ENCODE data around the gene VSIG4. TPM values are rescaled to one million over a fixed set of nuclear protein-coding genes. Genes with fewer than 3 reads are reported as not detected.

VSIG4 gene
- total RNA-seq, 1 donor from 2014 or later = 8.1 TPM

DNA sequence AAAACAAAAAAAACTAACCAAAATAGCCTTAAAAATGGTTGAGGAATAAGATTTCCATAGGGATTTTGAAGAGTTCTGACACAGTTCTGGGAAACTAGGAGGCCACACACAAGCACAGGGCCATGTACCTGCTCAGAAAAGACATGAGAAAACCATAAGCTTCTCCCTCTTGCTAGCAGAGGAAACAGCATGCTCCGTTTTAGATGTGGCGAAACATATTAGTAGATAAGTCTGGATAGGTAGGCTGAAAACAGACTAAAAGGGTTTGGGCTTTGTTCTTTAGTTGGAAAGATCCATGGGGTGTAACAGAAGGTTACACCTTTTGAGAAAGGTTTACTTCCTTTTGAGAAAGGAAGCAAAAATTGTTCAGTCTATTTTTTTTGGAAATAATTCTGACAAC lies 10.9 kb downstream of the VSIG4 start:
- DNase-seq (ENCODE audit: low spot score) = no peak
- intact Hi-C loops (cut with DNase I) = no loop called here

DNA sequence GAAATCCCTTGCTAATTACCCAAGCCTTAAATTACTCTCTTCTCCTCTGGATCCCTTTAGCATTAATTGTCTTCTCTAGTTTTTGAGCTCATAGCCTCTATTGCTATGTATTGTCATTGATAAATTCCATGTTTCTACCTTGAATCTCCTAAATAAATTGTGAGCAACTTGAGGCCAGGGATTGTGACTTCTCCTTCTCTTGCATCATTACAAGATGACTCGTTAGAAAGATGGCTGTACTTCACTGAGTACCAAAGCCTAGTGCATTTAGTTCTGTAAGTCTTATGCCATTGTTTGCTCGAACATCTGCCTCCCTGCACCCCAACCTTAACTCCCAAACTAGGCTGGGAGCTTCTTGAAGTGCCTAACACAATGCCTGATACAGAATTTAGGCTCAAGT lies 15.3 kb downstream of the VSIG4 start:
- intact Hi-C loops (cut with DNase I) = no loop called here
- no peak for DNase-seq (ENCODE audit: low spot score)

GRCh38 chrX:66024092-66024467 lies 15.8 kb downstream of the VSIG4 start:
- intact Hi-C loops (cut with DNase I) = no loop called here
- DNase-seq (ENCODE audit: low spot score) = no peak

DNA sequence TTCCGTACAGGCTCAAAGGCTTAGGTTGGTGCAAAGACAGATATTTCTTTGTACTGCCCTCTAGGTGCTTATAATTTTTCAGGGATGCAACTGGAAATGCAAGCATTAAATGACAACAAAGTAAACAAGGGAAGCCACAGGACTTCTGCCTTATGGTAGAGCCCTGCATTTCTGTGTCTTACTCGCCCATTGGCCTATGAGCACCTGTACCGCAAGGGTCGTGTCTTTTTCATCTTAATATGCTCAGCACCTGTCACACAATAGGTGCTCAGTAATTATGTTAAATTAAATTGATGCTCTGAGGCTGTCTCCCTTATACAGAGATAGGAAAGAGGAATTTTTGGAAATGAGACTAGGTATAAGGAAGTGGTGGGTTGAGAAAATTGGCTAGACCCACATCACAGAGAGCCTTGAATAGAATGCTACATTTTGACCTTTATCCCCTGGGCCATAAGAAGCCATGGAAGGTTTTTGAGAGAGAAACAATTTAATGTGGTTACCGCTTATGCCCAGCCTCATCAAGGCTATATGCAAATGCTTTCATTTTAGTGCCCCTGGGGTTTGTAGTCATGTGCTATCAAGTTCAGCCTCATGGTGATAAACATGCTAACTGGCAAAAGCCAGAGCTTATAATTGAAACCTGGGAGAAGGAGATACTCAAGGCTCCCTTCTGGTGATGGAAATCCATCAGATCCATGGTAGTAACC lies 16.3 kb downstream of the VSIG4 start:
- intact Hi-C loops (cut with DNase I) = no loop called here
- no peak for DNase-seq (ENCODE audit: low spot score)

DNA sequence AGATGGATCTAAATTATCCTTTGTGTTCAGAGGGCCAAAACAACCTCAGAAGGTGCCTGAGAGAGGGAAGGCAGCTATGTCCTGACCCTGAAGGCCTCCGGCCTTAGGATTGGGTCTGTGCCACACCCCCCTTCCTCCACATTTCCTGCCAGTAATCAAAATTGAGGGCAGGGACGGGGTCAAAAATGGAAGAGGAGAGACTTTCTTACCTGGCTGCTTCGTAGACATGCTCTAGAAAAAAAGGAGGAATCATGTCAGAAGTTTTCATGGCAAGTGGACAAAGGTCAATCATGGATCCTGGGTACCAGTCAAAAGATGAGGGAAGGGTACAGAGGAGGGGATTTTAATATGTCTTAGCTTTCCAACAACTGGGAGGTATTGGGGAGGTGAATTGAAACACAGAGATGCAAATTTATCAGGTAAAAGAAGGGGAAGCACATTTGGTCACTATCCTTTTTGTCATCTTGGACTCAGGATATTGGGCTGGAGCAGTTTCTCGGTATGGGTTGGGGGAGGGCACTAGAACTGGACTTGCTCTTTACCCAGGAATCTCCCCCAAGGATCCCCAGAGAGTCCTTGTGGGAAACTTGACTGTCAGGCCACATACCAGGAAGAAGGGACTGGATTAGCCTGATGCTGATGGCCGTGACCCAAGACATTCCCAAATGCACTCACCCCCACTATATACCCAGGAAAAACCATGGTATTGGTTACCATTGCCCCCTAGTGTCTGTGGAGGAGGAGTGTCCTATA lies 17.1 kb downstream of the VSIG4 start:
- intact Hi-C loops (cut with DNase I) = no loop called here
- no peak for DNase-seq (ENCODE audit: low spot score)

- intact Hi-C loops (cut with DNase I) = no loop called here
- DNase-seq (ENCODE audit: low spot score) = no peak
These were observed 17.9 kb downstream of the VSIG4 start for GRCh38 chrX:66021765-66022631.

DNA sequence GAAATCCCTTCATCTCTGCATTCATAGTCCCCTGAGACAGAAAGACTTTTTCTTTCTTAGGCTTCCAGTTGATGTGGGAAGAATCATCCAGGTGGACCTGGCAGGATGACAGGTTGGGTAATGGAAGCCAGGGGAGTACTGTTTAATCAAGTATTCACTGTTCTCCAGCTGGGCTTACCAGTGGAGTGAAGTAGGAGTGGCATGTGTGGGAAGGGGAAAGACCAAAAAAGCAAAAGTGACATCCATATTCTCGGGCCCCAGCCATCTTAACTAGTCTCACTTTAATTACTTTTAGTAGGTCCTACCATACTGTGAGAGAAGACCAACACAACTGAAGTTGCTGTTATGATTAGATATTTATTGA lies 18.5 kb downstream of the VSIG4 start:
- intact Hi-C loops (cut with DNase I) = no loop called here
- DNase-seq (ENCODE audit: low spot score) = no peak

- no peak for DNase-seq (ENCODE audit: low spot score)
- intact Hi-C loops (cut with DNase I) = no loop called here
These were observed 19.1 kb downstream of the VSIG4 start for GRCh38 chrX:66020631-66021334.

DNA sequence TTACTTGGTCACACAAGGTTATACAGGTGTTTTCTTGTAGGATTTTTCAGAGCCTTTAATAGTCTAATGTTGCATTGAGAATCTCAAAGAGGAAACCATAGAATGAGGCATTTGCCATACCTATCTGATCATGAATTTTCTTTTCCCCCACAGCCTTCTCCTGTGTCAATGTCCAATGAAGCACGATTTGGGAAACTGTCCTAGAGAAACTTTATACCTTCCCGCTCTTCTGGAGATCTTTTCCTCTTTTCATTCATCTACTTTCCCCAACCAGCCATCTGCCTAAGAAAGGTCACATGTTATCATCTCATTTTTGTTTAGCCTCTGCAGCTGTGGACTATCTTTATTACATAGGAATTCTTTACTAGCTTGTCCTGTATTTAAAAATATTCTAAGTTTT lies 19.9 kb downstream of the VSIG4 start:
- intact Hi-C loops (cut with DNase I) = no loop called here
- DNase-seq (ENCODE audit: low spot score) = no peak

DNA sequence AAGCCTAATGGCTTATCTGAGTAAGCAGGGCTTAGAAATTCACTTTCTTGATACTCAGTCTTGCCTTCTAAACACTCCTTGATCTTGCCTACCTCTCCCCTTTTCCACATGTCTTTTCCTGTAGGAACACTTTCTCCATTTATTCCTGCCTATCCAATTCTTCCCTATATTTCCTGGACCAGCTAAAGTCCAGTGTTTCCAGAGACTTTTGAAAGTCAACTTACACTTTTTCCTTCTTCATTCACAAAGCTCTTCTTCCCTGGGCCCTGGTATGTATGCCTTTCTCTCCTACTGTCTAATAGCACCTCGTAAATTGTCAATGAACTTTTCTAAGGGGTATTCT lies 20.6 kb downstream of the VSIG4 start:
- DNase-seq (ENCODE audit: low spot score) = no peak
- intact Hi-C loops (cut with DNase I) = no loop called here

DNA sequence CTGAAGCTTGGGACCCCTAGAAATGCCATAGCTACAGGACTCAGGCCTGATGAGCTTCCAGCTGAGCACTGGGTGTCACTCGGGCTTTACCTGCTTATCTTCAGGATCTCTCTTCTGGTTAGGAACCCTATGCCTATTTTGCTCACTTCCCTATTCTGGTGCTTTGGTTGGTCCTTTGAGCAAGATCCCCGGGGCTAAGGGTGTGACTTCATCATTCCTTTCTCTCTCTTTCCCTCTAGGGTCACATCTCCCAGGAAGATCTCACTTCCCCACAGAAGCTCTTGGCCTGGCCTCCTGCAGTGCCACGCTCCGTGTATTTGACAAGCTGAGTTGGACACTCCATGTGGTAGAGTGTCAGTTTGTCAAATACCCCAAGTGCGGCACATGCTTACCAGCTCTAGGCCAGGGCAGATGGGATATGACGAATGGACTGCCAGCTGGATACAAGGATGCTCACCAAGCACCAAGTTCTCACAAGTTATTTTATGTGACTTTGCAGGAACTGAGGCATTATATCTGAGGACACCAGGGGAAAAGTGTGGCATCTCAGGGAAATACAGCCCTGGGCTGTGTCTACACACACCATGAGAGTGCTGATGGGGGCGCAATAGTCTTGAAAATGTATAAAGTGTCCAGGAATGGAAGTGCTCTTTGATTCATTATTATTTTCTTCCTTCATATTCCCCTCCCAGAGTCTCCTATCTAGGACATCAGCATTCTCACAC lies 21.1 kb downstream of the VSIG4 start:
- intact Hi-C loops (cut with DNase I) = no loop called here
- no peak for DNase-seq (ENCODE audit: low spot score)

DNA sequence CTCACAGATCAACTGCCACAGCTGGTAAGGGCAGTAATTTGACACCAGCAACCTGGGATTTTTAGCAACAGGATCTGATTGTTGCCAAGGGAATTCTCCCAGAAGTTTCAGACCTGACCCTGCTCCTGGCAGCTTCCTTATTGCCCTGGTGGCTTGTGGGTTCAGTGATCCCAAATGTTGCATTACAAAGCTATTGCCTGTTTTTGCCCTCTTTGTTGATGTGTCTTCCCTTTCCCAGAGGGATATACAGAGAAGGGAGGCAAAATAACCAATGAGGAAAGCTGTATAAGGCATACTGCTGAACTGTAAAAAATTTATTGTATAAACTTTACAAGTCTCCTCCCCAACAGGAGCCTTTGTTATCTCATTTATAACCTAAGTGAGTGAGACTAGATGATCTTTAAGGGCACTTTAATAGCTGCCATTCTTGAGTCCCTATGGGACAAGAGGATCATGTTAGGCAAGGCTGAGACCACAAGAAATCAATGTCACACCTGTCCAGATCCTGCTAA lies 22.2 kb downstream of the VSIG4 start:
- intact Hi-C loops (cut with DNase I) = no loop called here
- DNase-seq (ENCODE audit: low spot score) = no peak

DNA sequence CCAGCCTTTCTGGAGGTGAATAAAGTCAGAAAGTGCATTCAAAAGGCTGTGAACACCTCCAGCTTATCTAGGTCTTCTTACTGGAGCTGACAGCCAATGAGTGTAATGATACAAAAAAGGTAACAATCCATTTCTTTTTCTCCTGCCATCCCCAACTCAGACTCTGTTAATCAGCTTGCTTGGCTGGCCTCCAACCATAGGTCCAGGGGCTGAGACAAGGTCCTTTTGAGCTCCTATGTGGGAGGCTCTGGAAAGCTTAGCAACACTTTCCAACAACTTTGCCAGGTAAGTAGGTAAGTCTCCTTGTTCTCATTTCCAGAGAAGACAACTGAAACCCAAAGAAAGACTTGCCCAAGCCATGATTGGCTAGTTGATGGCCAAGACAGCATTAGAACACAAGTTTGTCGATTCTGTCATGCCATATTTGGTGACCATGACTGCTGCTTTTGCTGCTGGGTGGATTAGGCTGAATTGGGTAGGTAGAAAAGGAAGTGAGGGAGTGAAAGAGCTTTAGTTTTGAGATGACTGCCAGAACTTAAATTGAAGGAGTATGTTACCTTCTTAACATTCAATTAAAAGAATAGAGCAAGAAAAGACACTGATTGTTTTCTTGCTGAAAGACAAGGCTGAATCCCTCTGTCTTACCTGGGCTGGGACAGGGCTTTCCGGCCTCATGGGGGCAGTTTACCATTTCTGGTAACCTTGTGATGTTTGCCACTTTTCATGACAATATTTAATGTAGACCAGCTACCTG lies 22.8 kb downstream of the VSIG4 start:
- intact Hi-C loops (cut with DNase I) = no loop called here
- DNase-seq (ENCODE audit: low spot score) = no peak

- intact Hi-C loops (cut with DNase I) = no loop called here
- no peak for DNase-seq (ENCODE audit: low spot score)
These were observed 23.8 kb downstream of the VSIG4 start for GRCh38 chrX:66015900-66016689.

- DNase-seq (ENCODE audit: low spot score) = peak; percentile 80
These were observed 24.6 kb downstream of the VSIG4 start for GRCh38 chrX:66015152-66015831.

DNA sequence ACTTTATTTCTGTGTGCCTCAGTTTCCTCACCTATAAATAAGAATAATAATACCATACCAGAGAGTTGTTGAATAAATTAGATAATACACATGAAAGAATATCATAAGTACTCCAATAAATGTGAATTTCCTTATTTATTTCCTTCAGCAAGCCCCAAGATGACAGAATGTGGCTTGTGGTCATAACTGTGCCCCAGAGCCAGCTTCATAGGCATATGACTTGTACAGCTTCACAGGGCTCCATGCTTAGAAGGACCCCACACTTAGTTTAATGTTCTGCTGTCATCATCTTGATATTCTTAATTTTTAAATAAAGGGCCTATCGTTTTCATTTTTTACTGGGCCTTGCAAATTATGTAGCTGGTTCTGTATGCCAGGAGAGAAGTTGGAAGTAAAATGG lies 25.3 kb downstream of the VSIG4 start:
- intact Hi-C loops (cut with DNase I) = no loop called here
- no peak for DNase-seq (ENCODE audit: low spot score)

More at GRCh38 chrX:66015152-66015831, 24.6 kb downstream of the VSIG4 start:
- intact Hi-C loops (cut with DNase I) = no loop called here

DNA sequence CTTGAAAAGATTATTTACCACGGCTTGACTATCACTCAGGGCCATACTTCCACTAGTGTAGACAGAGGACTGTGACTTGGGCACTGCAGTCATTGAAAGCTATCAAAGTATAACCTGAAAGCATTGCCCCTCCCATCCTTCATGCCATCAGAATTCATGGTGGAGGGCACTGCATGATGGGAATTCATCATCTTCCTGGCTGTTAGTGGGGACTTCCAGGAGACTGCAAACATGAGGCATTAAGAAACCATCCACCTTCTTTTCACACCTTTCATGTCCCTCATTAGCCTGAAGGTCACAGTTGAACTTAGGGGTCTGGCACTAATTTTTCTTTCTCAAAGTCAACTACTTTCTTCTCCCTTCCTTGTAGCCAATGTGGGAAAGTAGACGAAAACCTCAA lies 25.8 kb downstream of the VSIG4 start:
- intact Hi-C loops (cut with DNase I) = no loop called here
- no peak for DNase-seq (ENCODE audit: low spot score)
